Sciatic nerve (tissue), 2 donors: ENCODE results near the gene PKN1. TPM values are rescaled to one million over a fixed set of nuclear protein-coding genes. Genes with fewer than 3 reads are reported as not detected.

Experiments
- ATAC-seq: fragments of 200-7000 bp; cut with Tn5 transposase; one replicate; pipeline ENCODE4 v1.9.1; 2020; ENCODE audit warnings: mild to moderate bottlenecking, moderate library complexity
- DNase-seq: peaks from one replicate; pipeline ENCODE4 v3.0.0-alpha.2; 2020; ENCODE audit warnings: low spot score
- intact Hi-C: fragments of 100-400 bp; cut with DNase I; formaldehyde crosslinking; loops from one replicate; pipeline ENCODE4 v1.14.2; 2022
- total RNA-seq: library from RNA; stranded (reverse); fragmentation: NEBNext Ultra II Directional; extraction: Animal tissue kit (Norgen Biotek cat#: 25700); gene quantifications from one replicate; pipeline ENCODE4 v1.2.1, GENCODE V29; 2021
- donor health status: DM: no; HTN: no; CAD: no.
- donor health status: DM: no; HTN: no; CAD: no.

PKN1 gene
- total RNA-seq, 1 donor from 2014 or later: 116 TPM

DNA sequence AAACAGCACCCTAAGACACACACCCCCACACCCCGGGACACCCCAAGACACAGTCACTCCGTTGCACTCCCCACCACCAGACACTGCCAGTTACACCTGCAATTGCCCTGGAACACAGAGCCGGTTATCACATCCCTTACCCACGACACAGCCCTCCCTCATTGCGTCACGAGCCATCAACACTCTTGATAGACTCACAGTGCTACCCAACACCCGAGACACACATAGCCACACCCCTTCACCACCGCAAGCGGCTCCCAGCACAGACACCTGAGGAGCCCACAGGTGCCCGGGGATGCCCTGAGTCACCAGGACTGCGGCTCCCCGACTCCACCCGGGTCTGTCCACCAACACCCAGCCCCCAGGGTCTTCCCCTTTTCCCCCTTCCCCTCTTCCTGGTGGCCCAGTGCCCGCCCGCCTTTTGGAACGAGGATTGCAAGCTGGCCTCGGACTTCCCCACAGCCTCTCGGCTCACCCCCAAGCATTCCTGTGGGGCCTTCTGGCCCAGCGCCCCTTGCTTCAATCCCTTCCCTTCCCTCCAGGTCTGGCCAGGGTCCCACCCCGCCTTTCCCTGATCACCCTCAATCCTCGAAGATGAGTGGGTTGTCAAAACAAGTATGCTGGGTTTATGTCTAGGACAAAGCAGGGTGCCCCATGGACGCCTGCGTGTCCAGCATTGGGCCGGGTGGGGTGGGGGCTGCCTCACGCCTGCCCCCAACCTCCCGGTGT, 43.7 kb downstream of the PKN1 start:
- peak; percentile 70 for ATAC-seq
- intact Hi-C loops: no loop called here
- DNase-seq: no peak

DNA sequence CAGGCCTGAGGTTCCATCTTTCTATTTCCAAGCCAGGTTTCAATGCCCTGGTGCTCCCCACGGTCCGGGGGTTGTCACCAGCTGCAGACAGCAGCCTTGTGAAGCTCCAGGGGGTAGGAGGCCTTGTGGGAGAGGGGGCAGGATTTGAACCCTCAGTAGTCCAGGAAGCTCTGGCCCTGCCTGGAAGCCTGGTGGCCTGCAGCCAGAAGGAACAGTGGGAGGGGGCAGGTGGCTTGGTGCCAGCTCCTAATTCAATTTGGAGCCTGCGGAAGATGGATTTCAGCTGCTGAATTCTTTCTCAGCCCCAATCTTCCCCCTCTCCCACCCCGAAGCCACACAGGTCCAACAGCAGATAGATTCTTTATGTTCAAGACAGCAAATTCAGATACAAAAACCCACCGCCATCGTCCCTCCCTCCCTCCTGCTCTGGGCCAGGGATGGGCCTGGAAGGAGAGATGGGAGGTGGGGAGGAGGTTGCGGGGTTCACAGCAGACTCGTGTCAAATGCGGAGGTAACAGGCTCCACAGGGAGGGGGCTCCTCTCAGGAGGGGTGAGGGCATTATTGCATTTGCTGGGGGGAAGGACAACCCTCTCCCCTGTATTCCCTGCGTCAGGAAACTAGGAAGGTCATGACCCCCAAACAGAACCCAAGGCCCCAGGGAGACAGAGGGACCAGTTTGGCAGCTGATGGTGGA, 44.5 kb downstream of the PKN1 start:
- DNase-seq: no peak
- ATAC-seq: no peak
- intact Hi-C loops: no loop called here

DNA sequence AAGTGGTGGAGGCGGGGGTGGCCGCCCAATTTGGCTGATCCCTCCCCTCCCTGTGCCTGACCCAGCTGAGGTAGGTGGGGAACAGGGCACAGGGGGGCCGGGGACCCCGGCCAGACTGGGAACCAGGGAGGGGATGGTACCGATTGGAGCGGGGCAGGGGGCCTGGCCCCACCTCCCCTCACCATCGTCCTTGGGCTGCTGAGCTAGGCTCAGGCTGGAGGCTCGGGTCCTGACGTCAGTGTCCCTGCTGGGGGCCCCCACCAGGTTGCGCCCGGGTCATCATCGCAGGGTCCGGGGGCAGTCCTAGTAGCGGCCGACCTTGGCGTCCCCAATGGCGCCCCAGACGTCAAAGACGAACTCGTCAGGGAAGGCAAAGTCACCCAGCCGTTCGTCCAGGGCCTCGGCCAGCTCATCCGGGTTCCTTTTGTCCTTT, 45.0 kb downstream of the PKN1 start:
- intact Hi-C loops: no loop called here

DNA sequence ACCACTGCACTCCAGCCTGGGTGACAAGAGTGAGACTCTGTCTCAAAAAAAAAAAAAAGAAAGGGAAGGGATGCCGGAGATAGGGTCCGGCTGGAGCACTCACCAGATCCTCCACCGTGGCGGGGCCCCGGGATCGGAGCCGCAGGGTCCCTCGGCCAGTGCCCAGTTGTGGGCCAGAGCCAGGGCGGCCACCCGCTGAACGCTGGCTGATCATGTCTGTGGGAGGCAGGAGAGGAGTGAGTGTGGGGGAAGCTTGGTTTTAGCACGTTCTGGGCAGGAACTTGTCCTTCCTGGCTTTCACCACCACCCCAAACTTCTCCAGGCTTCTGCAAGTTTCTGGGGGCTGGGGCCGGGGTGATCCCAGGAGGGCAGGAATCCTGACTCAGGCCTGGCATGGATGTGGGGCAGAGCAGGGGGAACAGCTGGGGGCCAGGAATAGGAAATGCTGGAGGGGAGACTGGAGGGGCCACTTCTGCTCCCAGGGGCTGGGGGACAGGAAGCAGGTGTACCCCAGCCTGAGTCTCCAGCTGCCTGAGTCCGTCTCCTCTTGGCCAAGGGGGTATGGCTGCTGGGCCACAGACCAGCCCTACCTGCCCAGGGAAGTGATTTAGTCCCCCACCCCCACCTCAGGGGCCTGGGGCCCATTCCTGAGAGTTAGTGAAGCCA, 46.3 kb downstream of the PKN1 start:
- intact Hi-C loops: no loop called here
- no peak for DNase-seq
- ATAC-seq: no peak

More for the DNA sequence above, 45.0 kb downstream of the PKN1 start:
- no peak for DNase-seq
- ATAC-seq: no peak

DNA sequence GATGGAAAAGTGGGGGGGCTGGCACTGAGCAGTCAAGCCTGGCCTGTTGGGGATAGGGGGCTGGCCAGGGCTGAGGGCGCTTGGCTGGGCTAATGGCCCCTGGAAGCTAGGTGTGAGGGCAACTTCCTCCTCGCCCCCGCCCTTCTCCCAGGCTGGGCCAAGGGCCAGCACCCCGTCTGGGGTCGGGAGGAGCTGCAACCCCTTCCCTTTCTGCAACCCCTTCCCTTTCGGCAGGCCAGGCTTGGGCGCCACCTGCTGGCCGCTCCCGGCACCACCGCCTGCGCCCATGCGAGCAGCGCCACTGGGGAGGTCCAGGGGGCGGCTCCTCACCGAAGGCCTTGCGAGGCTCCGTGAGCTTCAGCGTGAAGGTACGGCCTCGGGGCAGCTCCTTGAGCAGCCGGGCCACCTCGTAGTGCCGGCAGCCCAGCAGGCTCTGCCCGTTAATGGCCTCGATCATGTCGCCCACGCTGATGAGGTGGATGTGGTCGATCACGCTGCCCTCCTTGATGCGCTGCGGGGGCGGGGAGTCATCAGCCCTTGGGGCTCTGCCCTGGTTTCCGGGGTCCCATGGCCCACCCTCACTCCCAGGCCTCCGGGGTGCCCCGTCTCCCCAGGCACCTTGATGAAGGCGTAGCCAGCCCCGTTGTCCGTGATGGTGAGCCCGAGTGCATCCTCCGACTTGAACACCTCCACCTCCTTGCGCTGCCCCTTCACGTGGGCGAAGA, 47.0 kb downstream of the PKN1 start:
- no peak for ATAC-seq
- intact Hi-C loops: no loop called here
- DNase-seq: no peak

DNA sequence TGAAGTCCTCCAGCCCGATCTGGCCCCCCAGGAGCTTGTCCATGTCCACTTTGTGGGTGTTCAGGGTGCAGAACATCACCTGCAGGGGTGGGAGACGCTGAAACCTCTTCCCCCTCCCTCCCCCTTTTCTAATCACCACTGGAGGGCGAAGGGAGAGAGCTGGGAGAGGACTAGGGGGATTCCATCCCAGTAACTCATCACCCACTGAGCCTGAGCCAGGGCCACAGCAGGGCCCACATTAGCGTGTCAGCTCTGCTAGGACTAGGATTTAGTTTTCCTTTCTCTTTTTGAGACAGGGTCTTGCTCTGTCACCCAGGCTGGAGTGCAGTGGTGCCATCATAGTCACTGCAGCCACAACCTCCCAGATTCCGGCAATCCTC, 47.6 kb downstream of the PKN1 start:
- ATAC-seq: no peak
- no peak for DNase-seq
- intact Hi-C loops: no loop called here

DNA sequence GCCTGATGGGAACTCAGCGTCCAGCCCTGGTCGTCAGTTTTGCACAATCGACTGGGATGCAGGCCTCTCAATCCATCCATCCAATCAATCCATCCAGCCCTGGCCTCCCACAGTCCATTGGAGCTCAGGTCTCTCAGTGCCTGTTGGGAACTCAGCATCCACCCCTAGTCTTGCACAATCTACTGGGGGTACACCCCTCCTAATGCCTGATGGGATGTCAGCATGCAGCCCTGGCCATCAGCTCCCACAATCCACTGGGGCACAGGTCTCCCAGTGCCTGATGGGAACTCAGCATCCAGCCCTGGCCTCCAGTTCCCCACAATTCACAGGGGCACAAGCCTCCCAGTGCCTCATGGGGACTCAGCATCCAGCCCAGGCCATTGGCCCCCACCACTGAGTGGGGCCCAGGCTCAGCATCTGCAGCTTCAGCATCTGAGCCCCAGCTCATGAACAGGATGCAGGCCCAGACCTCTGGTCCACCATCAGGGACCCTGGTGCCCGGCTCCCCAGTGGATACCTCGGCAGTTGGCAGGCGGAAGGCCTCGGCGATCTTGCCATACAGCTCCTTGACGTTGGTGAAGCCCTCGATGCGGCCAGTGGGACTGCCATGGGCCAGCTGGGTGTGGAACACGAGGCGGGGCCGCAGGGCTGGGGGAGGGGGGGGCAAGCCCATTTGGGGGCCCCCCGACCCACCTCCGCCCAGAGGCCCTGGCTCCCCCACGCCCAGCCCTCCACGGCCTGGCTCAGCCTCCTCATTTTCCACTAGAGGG, 49.3 kb downstream of the PKN1 start:
- intact Hi-C loops: no loop called here
- ATAC-seq: no peak
- no peak for DNase-seq

DNA sequence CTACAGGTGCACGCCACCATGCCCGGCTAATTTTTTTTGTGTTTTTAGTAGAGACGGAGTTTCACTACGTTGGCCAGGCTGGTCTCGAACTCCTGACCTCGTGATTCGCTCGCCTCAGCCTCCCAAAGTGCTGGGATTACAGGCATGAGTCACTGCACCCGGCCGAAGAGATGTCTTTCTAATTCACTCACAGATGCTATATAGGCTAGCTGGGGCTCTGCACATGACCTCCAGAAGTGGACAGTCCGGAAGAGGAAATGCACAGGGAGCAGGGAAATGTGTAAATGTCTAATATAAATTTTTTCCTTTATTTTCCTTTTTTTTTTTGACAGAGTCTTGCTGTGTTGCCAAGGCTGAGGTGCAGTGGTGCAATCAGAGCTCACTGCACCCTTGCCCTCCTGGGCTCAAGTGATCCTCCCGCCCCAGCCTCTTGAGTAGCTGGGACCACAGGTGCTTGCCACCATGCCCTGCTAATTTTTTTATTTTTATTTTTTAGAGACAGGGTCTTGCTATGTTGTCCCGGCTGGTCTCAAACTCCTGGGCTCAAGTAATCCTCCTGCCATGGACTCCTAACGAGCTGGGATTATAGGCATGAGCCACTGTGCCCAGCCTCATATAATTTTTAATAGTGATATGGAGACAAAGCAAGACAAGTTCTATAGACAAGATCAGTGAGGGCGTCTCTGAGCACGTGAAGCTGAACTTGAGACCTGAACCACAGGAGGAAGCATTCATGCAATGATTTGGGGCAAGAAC, 54.4 kb downstream of the PKN1 start:
- ATAC-seq (no peak), DNase-seq (no peak)
- intact Hi-C loops: no loop called here

DNA sequence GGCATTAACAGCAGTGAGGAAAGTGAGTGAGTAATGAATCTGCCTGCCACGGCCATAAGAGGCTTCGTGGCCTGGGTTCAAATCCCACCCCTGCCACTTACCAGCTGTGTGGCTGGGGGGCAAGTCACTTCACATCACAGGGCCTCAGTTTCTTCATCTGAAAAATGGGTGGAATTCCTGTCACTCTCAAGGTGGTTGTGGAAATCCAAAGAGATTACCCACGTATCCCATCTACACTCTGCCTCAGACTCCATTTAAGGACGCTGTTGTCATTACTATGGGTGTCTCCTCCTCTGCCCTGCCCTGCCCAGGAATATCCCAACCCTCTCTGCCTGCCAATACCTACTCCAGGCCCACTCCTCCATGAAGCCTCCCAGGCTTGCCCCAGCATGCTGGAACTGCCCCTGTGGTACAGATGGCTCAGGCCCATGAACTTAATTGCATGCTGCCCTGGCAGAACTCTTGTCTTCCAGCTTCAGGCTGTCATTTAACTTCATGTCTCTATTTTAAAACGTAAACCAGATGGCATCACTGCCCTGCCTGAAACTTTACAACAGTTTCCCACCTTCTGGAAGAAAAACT, 59.7 kb downstream of the PKN1 start:
- intact Hi-C loops: no loop called here
- DNase-seq: no peak
- ATAC-seq: no peak

DNA sequence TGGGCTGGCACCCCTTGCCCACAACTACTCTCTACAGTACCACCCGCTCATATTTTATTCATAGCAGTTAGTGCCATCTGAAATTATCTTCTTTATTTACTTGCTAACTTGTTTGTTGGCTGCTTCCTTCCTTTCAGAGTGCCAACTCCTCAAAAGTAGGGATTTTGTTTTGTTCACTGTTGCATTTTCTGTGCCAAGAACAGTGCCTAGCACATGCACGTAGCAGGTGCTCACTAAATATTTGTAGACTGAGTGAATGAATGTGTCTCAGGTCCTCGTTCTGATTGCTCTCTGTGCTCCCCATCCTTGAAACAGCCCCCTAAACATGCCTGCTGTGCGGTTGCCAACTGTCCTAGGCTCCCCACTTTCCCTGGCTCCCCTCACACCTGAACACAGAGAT, 61.3 kb downstream of the PKN1 start:
- DNase-seq (no peak), ATAC-seq (no peak)
- intact Hi-C loops: no loop called here

DNA sequence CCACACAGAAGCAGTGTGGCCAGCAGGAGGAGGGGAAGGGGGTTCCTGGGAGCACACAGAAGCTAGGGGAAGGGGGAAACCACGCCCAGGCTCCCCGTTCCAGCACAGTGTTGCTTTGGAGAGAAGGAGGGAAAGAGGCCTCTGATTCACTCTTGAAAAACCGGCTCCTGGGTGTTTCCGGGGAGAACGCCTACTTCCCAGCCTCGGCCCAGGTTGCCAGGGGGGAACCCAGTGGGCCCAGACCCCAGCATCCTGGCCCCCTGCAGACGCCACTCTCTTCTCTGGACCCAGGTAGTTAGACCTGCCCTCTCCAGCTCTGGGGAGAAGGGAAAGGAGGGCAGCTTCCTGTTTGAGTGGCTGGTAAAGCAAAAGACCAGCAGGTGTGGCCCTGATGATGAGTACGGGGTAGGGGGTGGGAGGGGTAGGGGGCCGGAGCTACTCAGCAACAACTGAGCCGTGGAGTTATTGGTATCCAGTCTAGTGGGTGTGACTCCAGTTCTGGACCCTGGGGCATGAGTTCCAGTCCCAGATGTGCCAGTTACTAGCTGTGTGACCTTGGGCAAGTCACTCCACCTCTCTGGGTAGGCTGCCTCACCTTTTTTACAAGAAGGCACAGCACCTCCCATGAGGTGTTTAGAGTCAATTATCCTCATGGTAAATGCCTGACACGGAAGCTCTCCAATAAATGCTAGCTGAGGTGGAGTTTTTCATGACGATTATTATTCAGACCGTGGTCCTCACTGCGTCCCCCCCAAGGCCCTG, 62.0 kb downstream of the PKN1 start:
- intact Hi-C loops: no loop called here
- ATAC-seq (no peak), DNase-seq (no peak)

DNA sequence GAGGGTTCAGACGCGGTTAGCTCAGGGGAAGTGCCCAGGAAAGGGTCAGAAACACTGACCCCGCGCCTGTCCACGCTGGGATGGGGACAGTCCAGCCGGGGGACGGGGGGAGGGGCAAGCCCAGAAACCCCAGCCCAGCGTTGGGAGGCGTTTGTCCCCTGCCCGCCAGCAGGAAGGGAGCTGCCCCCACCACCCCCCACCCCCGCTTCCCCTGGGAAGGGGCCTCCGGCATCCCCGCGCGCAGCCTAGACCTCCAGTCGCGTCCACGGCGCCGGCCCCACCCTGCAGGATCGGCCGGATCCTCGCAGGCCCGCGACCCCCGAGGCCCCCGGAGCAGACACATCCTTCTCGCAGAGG, 62.5 kb downstream of the PKN1 start:
- DNase-seq (no peak), ATAC-seq (no peak)
- intact Hi-C loops: no loop called here

DNA sequence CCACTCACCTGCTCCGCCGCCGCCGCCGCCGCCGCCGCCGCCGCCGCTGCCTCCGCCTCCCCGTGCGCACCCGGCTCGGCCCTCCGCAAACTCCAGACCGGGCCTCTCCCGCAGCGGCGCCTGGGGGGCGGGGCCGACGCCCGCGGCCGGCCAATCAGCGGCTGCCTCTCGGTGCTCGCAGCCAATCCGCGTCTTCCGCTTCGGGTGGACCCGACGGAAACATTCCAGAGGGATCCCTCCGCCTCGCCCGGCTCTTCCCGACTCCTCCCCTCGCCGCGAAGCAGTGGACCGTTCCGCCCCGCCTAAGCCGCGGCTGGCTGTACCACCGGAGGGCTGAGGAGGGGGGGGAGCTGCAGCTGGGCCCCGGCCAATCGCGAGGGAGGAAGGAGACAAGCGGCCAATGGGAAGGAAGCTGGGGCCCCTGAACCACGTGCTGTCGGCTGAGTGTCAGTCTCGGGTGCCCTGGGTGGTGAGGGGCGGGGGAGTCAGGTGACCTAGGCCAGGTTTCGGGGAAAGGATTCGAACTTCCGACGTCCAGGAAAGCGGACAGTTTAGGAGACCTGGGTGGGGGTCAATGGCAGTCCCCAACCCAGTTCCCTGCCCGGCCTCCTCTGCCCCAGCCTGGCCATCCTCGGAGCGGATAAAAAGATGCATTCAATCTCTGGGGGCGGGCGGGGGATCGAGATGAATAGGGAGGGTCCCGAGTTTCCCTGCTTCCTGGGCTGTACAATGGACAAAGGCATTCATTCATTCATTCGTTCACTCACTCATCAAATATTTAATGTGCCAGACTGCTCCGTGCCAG, 63.1 kb downstream of the PKN1 start, which contains the start of gene GIPC1:
TSS of gene GIPC1 (minus strand) at position 99 of the 805 bp plus-strand sequence. CDS start 13,151 bp downstream, outside the sequence.
- ATAC-seq (peak; percentile 98), DNase-seq (peak; percentile 97)
- intact Hi-C loops: no loop called here

DNA sequence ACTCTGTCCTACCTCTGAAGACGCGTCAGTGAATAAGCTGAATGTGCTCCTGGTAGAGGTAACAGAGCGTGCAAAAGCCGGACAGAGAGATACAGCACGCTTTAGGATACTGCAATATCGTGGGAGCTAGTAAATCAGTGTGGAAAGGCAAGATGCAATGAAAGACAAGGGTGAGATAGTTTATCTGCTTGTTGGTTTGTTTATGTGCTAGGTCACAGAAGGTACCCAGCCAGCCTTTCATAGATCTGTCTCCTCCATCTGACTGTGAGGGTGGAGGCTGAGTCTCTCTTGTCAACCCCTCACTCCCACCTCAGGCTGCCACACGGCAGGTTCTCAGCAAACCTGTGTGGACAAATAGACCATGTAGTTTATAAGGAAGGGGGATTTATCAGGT, 63.7 kb downstream of the PKN1 start:
- intact Hi-C loops: no loop called here
- ATAC-seq: peak; percentile 0
- no peak for DNase-seq

DNA sequence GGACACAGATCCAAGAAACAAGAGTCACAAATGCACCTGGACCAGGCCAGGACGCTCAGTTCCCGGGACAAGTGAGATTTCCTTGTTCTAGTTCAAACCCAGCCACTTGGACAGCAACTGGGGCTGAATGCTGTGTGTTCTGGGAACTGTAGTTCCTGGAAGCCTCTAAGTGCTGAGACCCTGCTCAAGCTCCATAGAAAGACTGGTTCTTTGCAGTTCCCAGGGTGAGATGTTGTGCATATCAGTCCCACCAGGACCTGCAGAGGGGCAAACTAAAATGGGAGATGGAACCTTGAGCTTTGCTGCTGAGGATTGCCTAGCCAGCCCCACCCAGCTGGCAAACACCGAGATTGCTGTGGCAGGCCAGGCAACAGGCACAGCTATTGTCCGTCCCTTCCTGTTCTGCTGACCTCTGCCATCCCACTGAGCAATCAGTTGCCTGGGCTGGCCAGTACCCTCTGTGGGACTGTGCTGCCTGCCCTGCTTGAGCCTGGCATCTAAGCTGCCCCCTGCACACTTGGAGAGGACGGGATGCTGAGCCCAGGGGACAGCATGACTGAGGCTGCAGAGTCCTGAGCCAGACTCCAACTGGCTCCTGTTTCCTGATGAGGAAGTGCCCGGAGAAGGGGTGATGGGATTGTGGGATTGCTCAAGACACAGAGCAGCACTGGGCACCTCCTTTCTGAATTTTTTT, 64.3 kb downstream of the PKN1 start:
- intact Hi-C loops: no loop called here
- DNase-seq: no peak
- ATAC-seq: peak; percentile 14
